NCI-H748 (cell line): ENCODE measurements around the gene EIF4G2.
"Not testable (repeated sequence)": the region's sequence is repeated elsewhere in the genome, so short reads cannot be mapped to it uniquely, and the experiment has no call there.

Experiments used
- DNase-seq: peaks from one replicate; lab custom pipeline; 2025; ENCODE audit not compliant: unreplicated experiment; lab: John Stamatoyannopoulos, UW

Gene EIF4G2

GRCh38 chr11:10808553-10809372 is at the start of gene EIF4G2:
EIF4G2 (minus strand) TSS chr11:10808926.
- peak; percentile 99 for DNase-seq

GRCh38 chr11:10857709-10858438 is 49.1 kb upstream of the EIF4G2 start, which contains the start of gene ZBED5:
ZBED5 (minus strand) TSS chr11:10858053; CDS start chr11:10854945, 3,108 bp downstream.
- DNase-seq: peak; percentile 99

GRCh38 chr11:10857459-10857708 is 48.7 kb upstream of the EIF4G2 start:
- no peak for DNase-seq

- peak; percentile 66 for DNase-seq
These were observed 48.1 kb upstream of the EIF4G2 start for GRCh38 chr11:10856689-10857458.

- DNase-seq: no peak
These were observed 46.6 kb upstream of the EIF4G2 start for GRCh38 chr11:10855295-10855694.

GRCh38 chr11:10847960-10848860 is 39.5 kb upstream of the EIF4G2 start:
- no peak for DNase-seq

GRCh38 chr11:10846660-10847059 is 37.9 kb upstream of the EIF4G2 start:
- DNase-seq: no peak

GRCh38 chr11:10845589-10845988 is 36.9 kb upstream of the EIF4G2 start:
- DNase-seq: no peak

- DNase-seq: no peak
These were observed 36.1 kb upstream of the EIF4G2 start for GRCh38 chr11:10844796-10845195.

- no peak for DNase-seq
These were observed 35.6 kb upstream of the EIF4G2 start for GRCh38 chr11:10844356-10844755.

- no peak for DNase-seq
These were observed 30.2 kb upstream of the EIF4G2 start for GRCh38 chr11:10838881-10839280.

- DNase-seq: no peak
These were observed 29.4 kb upstream of the EIF4G2 start for GRCh38 chr11:10838083-10838482.

GRCh38 chr11:10836884-10837283 is 28.2 kb upstream of the EIF4G2 start:
- not testable (repeated sequence) for DNase-seq

- DNase-seq: no peak
These were observed 20.4 kb upstream of the EIF4G2 start for GRCh38 chr11:10829139-10829538.

GRCh38 chr11:10828402-10828801 is 19.7 kb upstream of the EIF4G2 start:
- no peak for DNase-seq

- DNase-seq: no peak
These were observed 16.2 kb upstream of the EIF4G2 start for GRCh38 chr11:10824888-10825287.

- no peak for DNase-seq
These were observed 14.4 kb upstream of the EIF4G2 start for GRCh38 chr11:10823152-10823579.

GRCh38 chr11:10822491-10822890 is 13.8 kb upstream of the EIF4G2 start:
- DNase-seq: not testable (repeated sequence)

GRCh38 chr11:10818594-10818993 is 9.9 kb upstream of the EIF4G2 start:
- DNase-seq: no peak

GRCh38 chr11:10813945-10814344 is 5.2 kb upstream of the EIF4G2 start:
- no peak for DNase-seq
